ENCODE data around the gene CALM3. TPM values are rescaled to one million over a fixed set of nuclear protein-coding genes. Genes with fewer than 3 reads are reported as not detected.

Gene CALM3
- total RNA-seq, 4 donors from 2014 or later: 128 to 193 (median 163) TPM

- ATAC-seq: no peak
- WGBS, 2 donors (ENCODE audit: low coverage in 1 of 2): 36 to 80% methylated on average over 5 to 7 of the region's 11 CpGs
Measured at GRCh38 chr19:46574533-46574932, 26.6 kb upstream of the CALM3 start.

GRCh38 chr19:46578450-46578849 is 22.7 kb upstream of the CALM3 start:
- 93 to 96% methylated on average over 3 to 4 of the region's 4 CpGs for WGBS, 2 donors (ENCODE audit: low coverage in 1 of 2)

More at GRCh38 chr19:46574533-46574932, 26.6 kb upstream of the CALM3 start:
- H3K36me3 ChIP-seq: no peaks in the 10 kb centered on the region
- TF ChIP-seq EP300 (IDR thresholded peaks at IDR 0.05) (no peak), POLR2A (IDR thresholded peaks at IDR 0.05) (no peak), POLR2AphosphoS5 (IDR thresholded peaks at IDR 0.05) (no peak), CTCF (IDR thresholded peaks at IDR 0.05) (no peak)
- no peak overlapping the region for H3K27ac ChIP-seq
- H3K27me3 ChIP-seq: no peaks in the 10 kb centered on the region
- no peaks in the 10 kb centered on the region for H3K9me3 ChIP-seq
- no peak overlapping the region for H3K4me3 ChIP-seq
- H3K4me1 ChIP-seq: no peaks in the 10 kb centered on the region

GRCh38 chr19:46579361-46579879 is 21.7 kb upstream of the CALM3 start:
- no peak overlapping the region for H3K4me3 ChIP-seq
- TF ChIP-seq POLR2A (IDR thresholded peaks at IDR 0.05): no peak
- no peak for TF ChIP-seq EP300 (IDR thresholded peaks at IDR 0.05)
- no peak for TF ChIP-seq POLR2AphosphoS5 (IDR thresholded peaks at IDR 0.05)
- no peak for TF ChIP-seq CTCF (IDR thresholded peaks at IDR 0.05)
- ATAC-seq: no peak
- H3K27me3 ChIP-seq: no peaks in the 10 kb centered on the region
- no peaks in the 10 kb centered on the region for H3K4me1 ChIP-seq
- no peaks in the 10 kb centered on the region for H3K36me3 ChIP-seq
- H3K9me3 ChIP-seq: no peaks in the 10 kb centered on the region
- H3K27ac ChIP-seq: no peak overlapping the region
- WGBS, 2 donors (ENCODE audit: low coverage in 1 of 2): 45 to 48% methylated on average over 7 to 8 of the region's 8 CpGs

More at GRCh38 chr19:46578450-46578849, 22.7 kb upstream of the CALM3 start:
- Histone ChIP-seq H3K27ac (no peak overlapping the region), H3K4me1 (no peaks in the 10 kb centered on the region), H3K4me3 (no peak overlapping the region), H3K36me3 (no peaks in the 10 kb centered on the region), H3K27me3 (no peaks in the 10 kb centered on the region), H3K9me3 (no peaks in the 10 kb centered on the region)
- no peak for ATAC-seq
- no peak for TF ChIP-seq CTCF (IDR thresholded peaks at IDR 0.05)
- TF ChIP-seq POLR2AphosphoS5 (IDR thresholded peaks at IDR 0.05): no peak
- no peak for TF ChIP-seq POLR2A (IDR thresholded peaks at IDR 0.05)
- TF ChIP-seq EP300 (IDR thresholded peaks at IDR 0.05): no peak

GRCh38 chr19:46580247-46580646 is 20.9 kb upstream of the CALM3 start:
- no peak overlapping the region for H3K4me3 ChIP-seq
- H3K27ac ChIP-seq: no peak overlapping the region
- 79 to 93% methylated on average over 2 of the region's 2 CpGs for WGBS, 2 donors (ENCODE audit: low coverage in 1 of 2)
- no peaks in the 10 kb centered on the region for H3K36me3 ChIP-seq
- no peak for ATAC-seq
- H3K9me3 ChIP-seq: no peaks in the 10 kb centered on the region
- no peaks in the 10 kb centered on the region for H3K27me3 ChIP-seq
- TF ChIP-seq POLR2AphosphoS5 (IDR thresholded peaks at IDR 0.05): no peak
- no peak for TF ChIP-seq CTCF (IDR thresholded peaks at IDR 0.05)
- no peak for TF ChIP-seq EP300 (IDR thresholded peaks at IDR 0.05)
- no peak for TF ChIP-seq POLR2A (IDR thresholded peaks at IDR 0.05)
- no peaks in the 10 kb centered on the region for H3K4me1 ChIP-seq

GRCh38 chr19:46585539-46585938 is 15.6 kb upstream of the CALM3 start:
- WGBS, 2 donors (ENCODE audit: low coverage in 1 of 2): 80 to 82% methylated on average over 1 of the region's 1 CpG
- H3K4me3 ChIP-seq: no peak overlapping the region
- no peaks in the 10 kb centered on the region for H3K4me1 ChIP-seq
- H3K9me3 ChIP-seq: no peaks in the 10 kb centered on the region
- no peak for TF ChIP-seq CTCF (IDR thresholded peaks at IDR 0.05)
- no peak for TF ChIP-seq EP300 (IDR thresholded peaks at IDR 0.05)
- TF ChIP-seq POLR2A (IDR thresholded peaks at IDR 0.05): no peak
- no peak for TF ChIP-seq POLR2AphosphoS5 (IDR thresholded peaks at IDR 0.05)
- no peak overlapping the region for H3K27ac ChIP-seq
- no peak for ATAC-seq
- H3K27me3 ChIP-seq: no peaks in the 10 kb centered on the region
- H3K36me3 ChIP-seq: no peaks in the 10 kb centered on the region
